KOPT-K1 (cell line): Measurements from ENCODE around the gene CACNA1H.
"Not testable (repeated sequence)": the region's sequence is repeated elsewhere in the genome, so short reads cannot be mapped to it uniquely, and the experiment has no call there.

ENCODE experiments used
- H3K27ac ChIP-seq: fragments of 200-600 bp; sonication (generic); 2 replicates; pipeline ENCODE4 v1.5.1; 2016; ENCODE audit warnings: antibody characterized with exemption, mild to moderate bottlenecking, low read depth, low read length; ENCODE audit not compliant: poor library complexity, severe bottlenecking
- H3K36me3 ChIP-seq: fragments of 200-600 bp; sonication (generic); 2 replicates; pipeline ENCODE4 v1.5.1; 2017; ENCODE audit warnings: antibody characterized with exemption, mild to moderate bottlenecking, low read length, moderate library complexity; ENCODE audit not compliant: insufficient read depth
- H3K9me3 ChIP-seq: fragments of 200-600 bp; sonication (generic); 2 replicates; pipeline ENCODE4 v1.5.1; 2017; ENCODE audit warnings: antibody characterized with exemption, low read length, mild to moderate bottlenecking; ENCODE audit not compliant: insufficient read depth, poor library complexity, severe bottlenecking

CACNA1H gene

DNA sequence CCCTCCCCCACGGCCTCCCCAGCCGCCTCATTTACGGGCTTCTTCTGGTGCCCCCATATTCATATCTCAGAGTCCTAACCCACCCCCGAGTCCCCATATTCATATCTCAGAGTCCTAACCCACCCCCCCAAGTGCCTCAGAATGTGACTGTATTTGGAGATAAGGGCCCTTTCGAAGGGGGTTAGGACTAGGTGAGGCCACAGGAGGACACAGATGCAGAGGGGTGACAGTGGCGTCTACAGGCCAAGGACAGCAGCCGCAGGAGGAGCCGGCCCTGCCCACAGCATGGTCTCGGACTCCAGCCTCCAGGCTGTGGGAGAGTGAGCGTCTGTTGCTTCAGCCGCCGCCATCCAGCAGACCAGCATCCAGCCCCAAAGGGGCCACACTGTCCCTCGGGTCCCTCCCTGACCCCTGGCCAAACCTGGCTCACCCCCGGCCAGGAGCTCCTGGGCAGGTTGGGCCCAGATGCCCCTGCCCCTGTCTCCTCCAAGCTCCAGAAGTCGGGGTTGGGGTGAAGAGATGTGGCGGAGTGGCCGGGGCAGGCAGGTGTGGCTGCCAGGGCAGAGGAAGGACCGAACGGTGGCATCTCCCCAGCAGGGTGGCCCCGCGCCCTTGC is 25.5 kb downstream of the CACNA1H start:
- Histone ChIP-seq H3K9me3 (no peaks in the 10 kb centered on the region), H3K27ac (no peak overlapping the region)

DNA sequence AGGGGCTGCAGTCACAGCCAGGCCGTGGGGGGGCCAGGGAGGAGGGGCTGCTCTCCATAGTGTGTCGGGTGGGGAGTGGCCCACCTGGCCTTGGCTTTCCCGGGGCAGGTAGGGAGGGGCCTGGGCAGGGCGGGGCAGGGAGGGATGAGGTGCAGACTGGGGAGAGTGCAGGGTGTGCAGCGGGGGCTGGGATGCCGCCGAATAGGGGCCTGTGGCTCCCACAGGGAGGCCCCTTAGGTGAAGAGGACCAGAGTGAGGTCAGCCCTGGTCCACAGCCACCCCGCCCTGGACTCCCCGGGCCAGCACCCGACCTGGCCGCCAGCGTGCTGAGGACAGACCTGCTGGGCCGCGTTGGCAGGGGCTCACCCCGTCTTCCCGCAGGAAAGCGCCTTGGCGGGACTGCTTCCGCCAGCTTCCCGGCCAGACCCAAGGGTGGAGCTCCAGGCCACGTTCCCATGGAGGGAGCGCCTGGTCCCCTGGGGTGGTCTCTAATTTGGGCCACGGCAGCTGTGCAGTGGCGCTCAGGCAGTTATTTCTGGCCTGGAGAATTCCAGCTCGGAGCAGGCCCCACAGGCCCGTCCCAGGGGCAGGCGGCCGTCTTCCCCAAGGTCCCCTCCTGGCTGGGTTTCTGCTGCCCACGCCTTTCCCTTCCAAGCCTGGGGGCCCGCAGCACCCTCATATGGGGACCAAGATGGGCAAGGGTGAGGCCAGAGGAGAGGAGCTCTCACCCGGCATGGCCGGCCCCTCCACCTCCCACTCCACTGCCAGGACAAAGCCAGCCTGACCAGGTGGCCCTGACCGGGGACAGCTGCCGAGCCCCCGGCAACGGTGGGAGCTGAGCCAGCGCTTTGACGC is 27.9 kb downstream of the CACNA1H start:
- Histone ChIP-seq H3K9me3 (no peaks in the 10 kb centered on the region), H3K36me3 (no peaks in the 10 kb centered on the region), H3K27ac (no peak overlapping the region)

More for the DNA sequence above, 25.5 kb downstream of the CACNA1H start:
- no peaks in the 10 kb centered on the region for H3K36me3 ChIP-seq

GRCh38 chr16:1181404-1182315 is 28.8 kb downstream of the CACNA1H start:
- Histone ChIP-seq H3K27ac (no peak overlapping the region), H3K36me3 (no peaks in the 10 kb centered on the region), H3K9me3 (no peaks in the 10 kb centered on the region)

GRCh38 chr16:1182316-1182671 is 29.4 kb downstream of the CACNA1H start:
- Histone ChIP-seq H3K9me3 (no peaks in the 10 kb centered on the region), H3K36me3 (no peaks in the 10 kb centered on the region), H3K27ac (no peak overlapping the region)

DNA sequence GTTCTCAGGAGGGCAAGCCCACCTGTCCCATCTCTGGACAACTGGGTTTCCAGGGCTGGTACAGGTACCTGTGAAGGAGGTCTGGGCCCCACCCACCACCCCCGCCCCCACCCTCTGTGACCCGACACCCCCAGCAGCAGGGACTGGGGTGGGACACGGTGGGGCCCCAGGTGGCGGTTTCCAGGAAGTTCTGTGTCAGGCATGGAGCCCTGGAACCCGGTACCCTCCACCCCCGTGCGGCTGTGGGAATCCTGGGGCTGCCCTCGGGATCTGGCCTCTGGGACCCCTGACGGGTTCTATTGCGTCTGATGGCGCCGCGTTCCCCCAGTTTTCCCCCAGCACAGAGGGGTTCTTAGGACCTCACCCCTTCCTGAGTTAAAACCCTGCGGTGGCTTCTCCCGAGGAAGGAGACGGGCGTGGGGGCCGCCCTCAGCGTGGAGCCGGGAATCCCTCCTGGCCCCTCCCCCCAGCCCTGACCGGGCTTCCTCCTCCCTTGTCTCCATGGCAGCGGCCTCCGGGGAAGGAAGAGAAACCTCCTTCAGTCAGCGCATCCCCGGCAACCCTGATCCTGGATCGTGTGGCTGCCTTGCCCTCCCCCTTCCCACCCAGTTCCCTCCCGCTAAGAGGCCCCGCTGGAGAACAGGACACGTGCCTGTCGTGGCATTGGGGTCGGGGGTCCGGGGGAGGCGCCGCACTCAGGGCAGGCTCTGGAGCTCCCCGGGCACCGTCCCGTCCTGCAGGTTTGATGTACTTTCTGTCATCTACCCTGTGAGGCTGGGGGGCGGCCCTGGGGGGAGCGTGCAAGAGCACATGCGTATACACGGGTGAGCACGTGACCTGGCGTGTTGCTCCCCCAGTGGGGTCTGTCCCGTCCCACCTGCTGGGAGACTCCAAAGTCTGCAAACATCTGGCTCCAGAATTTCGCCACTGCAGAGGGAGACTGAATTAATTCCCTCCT is 30.3 kb downstream of the CACNA1H start:
- Histone ChIP-seq H3K27ac (no peak overlapping the region), H3K36me3 (no peaks in the 10 kb centered on the region), H3K9me3 (no peaks in the 10 kb centered on the region)

DNA sequence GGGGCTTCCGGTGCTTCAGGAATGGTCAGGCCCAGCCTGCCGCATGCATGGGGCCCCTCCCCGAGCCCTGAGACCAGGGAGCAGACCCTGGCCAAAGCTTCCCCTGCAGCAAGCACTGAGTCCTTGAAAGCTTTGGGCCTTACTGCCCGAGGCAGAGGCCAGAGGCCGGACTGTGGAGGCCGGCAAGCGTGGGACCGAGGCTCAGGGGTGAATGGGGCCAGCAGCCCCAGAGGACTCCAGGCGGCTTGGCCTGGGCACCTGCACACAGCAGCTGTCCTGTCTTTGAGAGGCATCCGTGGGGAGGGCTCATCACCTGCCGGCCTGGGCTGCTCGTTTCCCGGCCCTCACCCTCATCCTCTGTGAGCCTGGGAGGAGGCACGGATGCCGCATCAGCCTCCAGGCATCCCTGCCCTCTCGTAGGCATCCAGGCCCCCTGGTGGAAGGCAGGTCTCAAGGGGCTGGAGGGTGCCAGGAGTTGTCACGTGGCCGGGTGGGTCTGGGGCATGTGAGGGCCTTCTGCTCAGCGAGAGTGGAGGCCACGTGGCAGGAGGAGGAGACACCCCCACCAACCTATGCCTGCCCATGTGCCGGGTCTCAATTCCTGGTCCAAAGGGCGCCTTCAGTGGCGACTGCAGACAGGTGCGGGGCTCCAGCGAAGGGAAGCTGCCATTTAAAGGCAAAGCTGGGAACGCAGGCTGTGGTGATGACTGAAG is 31.4 kb downstream of the CACNA1H start:
- no peaks in the 10 kb centered on the region for H3K9me3 ChIP-seq
- H3K36me3 ChIP-seq, result no peaks in the 10 kb centered on the region
- no peak overlapping the region for H3K27ac ChIP-seq

GRCh38 chr16:1184980-1185379 is 32.1 kb downstream of the CACNA1H start:
- H3K27ac ChIP-seq, result no peak overlapping the region
- no peaks in the 10 kb centered on the region for H3K9me3 ChIP-seq
- H3K36me3 ChIP-seq, result no peaks in the 10 kb centered on the region

GRCh38 chr16:1185460-1186207 is 32.7 kb downstream of the CACNA1H start:
- not testable (repeated sequence) for H3K27ac ChIP-seq, H3K9me3 ChIP-seq, H3K36me3 ChIP-seq

DNA sequence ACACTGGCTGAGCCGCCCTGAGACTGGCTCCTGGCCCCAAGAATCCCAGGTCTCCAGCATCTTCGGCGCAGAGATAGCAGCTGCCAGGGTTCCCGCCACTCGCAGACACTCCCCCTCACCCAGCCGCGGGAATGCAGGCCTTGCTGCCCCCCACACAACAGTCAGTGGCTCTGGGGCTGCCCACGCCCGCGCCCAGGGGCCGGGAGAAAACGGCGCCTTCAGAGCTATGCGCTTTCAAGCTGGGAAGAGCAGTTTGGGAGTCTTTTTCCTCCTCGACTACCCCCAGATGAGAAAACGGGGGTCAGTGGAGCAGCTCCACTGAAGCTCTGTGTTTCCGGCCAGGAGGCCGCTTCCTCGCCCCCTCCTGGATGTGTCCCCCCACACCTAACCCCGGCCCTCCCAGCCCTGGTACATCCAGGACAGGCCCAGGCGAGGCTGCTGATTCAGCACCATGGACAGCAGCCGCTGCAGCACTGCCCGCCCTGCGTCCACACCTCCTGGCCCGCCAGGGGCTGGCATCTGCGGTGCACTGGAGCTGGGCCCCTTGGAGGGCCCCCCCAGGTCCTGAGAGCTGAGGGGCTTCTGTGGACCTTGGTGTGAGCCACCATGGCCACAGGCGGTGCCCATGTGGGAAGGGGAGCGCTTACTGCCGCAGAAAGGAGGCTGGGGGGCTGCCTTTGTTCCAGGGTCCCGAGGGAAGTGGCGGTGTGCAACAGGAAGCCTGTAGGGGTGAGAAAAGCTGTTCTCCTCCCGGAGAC is 35.7 kb downstream of the CACNA1H start:
- H3K9me3 ChIP-seq, result no peaks in the 10 kb centered on the region

GRCh38 chr16:1189455-1189854 is 36.5 kb downstream of the CACNA1H start:
- Histone ChIP-seq H3K27ac (no peak overlapping the region), H3K36me3 (no peaks in the 10 kb centered on the region), H3K9me3 (no peaks in the 10 kb centered on the region)

More for the DNA sequence above, 35.7 kb downstream of the CACNA1H start:
- H3K36me3 ChIP-seq, result no peaks in the 10 kb centered on the region
- H3K27ac ChIP-seq, result no peak overlapping the region

- not testable (repeated sequence) for H3K27ac ChIP-seq, H3K9me3 ChIP-seq
These were observed 37.9 kb downstream of the CACNA1H start for GRCh38 chr16:1190789-1191188.

GRCh38 chr16:1192384-1193073 is 39.6 kb downstream of the CACNA1H start:
- H3K27ac ChIP-seq, result no peak overlapping the region
- no peaks in the 10 kb centered on the region for H3K9me3 ChIP-seq
- H3K36me3 ChIP-seq, result no peaks in the 10 kb centered on the region

More at GRCh38 chr16:1190789-1191188, 37.9 kb downstream of the CACNA1H start:
- H3K36me3 ChIP-seq, result not testable (repeated sequence)
